GM19467 (cell line): ENCODE data around the gene COLEC12.

Source experiments
- ATAC-seq: cut with Tn5 transposase; IDR thresholded peaks from one replicate; pipeline ENCODE4 v1.9.1; 2021; ENCODE audit warnings: mild to moderate bottlenecking, moderate library complexity; ENCODE audit not compliant: unreplicated experiment

COLEC12 gene

DNA sequence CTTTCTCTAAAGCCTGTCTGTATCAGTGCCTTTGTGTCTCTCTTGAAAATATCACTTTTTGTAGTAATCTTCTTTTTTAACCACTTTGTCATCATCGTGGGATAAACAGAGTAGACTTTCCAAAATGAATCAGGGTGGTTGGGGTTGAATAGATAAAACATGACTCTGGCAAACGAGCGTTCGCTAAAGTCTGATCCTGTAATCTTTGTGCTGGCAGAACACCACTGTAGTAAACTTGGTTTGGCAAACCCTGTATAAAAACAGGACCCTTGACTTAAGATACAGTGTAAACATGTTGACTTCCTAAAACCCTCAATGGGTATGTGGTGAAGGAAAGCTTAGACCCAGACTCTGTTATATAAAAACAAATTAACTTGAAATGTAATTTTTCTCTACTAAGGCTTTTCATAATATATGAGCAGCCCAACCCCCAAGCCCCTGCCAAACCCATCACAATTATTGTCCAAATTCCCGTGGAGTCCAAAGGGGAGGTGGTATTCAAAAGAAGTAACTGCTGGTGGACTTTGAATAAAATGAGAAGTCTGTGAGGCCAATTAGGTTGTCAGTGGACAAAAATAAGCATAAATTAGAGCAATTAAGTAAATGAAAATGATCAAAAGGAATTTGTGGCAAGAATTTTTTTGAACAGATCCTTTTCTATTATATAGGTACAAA, 52.2 kb downstream of the COLEC12 start:
- no peak for ATAC-seq

DNA sequence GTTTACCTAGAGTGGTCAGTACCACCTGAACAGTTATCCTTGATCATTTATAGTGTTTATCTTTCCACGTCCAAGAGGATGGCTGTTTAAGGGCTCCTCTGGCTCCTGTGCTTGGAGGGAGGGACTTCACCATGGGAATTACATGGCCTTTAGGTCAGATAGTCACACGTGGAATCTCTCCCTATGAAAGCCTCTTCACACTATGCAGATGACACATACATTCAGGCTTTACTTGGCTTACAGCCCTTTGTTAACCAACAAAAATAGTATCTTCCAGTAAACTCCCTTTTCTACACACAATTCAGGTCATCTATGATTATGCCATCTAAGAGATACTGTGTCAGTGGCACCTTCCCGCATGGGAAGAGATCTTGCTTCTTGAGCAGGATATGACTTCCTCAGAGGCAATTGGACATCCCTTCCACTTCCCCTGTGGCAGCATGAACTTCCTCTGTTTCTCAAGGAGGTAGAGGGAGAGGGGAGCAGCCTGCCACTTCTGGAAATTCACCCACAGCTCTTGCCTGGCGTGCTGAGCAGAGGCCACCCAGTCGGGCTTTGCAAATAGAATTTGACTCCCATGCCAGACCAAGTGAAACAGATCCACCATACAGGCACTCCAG, 53.5 kb downstream of the COLEC12 start:
- no peak for ATAC-seq

DNA sequence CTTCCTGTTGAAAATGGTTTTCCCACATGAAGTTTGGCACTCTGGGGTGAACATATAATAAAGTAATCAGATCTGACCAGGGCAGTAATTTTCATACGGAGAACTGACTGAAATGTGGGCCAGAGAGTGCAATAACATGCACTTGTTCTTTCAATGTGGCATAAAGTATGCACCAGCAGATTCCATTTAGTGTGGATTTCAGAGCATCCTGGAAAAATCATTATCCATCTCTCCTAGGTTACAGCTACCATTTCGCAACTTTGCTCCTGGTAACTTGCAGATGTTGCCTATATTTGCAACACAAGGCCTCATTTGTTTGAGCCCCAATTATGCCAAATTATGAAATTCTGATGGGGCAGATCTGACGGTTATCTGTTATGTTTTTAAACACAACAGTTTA, 55.4 kb downstream of the COLEC12 start:
- ATAC-seq, result no peak

DNA sequence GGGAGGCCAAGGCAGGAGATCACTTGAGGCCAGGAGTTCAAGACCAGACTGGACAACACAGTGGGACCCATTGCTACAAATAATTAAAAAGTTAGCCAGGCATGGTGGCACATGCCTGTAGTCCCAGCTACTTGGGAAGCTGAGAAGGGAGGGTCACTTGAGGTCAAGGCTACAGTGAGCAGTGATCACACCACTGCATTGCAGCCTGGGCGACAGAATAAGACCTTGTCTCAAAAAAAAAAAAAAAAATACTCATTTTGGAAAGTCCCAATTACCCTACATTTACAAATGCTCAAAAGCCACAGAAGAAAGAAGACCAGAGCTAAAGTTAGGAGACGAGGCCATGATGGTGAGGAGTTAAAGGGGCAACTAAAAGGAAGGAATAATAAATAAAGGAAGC, 61.9 kb downstream of the COLEC12 start:
- ATAC-seq, result no peak

DNA sequence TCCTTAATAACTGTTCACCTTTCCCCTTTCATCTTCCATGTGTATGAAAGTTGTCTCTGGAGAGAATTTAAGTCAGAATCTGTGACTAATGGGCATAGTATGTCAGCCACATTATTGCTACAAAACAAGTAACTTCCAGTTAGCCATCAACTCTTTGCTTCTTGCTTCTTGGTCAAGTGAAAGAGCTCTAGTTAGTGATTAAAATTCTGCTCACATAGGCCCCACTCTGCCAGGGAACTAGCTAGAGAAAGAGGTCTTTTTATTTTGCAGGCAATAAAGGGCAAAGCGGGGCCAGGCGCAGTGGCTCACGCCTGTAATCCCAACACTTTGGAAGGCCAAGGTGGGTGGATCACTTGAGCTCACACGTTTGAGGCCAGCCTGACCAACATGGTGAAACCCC, 64.6 kb downstream of the COLEC12 start:
- ATAC-seq, result no peak

DNA sequence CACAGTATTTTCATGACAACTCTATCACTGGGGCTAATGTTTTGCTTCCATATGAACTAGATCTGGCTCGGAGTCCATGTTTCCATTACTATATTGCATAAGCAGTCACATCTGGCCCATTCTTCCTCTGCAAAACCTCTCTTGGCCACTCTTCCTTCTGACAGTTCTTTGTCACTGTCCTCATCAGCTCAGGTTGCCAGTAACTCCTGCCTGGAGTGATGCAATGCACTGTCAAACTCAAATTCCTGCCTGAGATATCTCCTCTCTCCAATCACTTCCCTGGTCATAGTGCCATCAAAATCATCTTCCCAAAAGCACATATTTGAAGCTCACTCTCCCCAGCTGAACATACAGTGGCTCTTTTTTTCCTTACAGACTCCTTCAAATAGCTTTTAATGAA, 66.1 kb downstream of the COLEC12 start:
- no peak for ATAC-seq

DNA sequence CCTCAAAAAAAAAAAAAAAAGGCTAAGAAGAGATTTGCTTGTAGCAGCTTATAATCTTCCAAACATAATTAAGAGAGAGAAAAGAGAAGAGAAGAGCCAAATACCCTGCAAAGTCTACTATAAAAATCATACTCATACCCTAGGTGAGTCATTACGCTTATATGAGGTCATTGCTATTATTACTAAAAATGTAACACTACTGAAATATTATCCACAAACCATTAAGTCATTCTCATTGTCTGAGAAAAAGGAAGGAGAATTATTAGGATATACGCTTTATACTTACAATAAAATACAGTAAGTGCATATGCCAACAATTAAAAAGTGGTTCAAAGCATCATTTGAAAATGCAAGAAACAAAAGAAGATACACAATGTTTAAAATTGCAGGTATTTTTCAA, 66.5 kb downstream of the COLEC12 start:
- ATAC-seq, result no peak

DNA sequence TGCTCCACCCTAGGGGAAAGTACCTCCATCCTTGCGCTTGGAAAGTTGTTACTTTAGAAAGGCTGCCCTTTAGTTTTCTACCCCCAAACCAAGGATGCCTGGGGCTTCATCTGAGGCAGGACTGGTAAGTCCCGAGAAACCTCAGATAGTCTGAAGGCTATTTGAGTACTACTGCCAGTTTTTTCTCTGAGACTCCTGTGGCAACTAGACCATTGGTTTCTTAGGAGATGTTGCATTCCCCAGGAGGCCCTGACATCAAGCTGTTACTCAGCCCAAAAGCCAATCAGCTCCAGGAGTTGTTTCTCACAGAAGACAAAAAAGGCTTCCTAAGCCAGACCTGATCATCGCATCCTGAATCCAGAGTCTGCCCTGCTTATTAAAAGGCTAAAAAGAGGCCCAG, 67.2 kb downstream of the COLEC12 start:
- ATAC-seq, result no peak

DNA sequence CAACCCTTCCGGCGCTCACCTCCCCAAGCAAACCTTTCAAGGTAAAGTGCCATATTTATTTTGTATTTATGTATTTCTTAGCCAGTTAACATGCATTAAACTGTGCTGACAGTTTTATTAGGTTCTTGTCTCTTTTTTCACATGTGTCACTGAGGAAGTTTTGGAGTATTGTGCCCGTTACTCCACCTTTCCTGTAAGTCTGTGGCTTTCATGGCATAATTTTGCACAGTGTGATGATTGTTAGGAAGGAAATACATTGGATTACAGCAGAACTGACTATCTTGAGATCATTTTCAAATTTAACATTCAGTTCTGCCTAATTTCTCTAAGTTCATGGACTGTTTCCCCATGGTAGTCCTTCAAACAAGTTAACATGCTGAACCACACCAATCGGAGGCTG, 67.7 kb downstream of the COLEC12 start:
- ATAC-seq, result no peak

DNA sequence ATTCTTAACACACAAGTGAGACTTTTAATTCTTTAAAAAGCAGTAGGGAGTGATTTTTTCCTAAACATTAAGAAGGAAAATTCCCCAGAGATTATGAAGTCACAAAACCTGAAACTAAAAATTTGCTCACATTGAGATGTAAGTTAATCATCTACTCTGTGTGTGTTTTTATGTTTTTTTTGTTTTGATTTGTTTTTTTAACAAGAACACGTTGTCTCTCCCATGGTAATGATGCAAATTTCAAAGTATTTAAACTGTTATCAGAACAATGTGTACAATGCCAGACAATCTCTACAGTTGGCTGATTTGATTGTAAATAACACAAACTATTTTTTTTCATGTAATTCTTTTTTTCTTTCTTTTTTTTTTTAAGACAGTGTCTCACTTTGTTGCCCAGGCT, 71.5 kb downstream of the COLEC12 start:
- no peak for ATAC-seq

DNA sequence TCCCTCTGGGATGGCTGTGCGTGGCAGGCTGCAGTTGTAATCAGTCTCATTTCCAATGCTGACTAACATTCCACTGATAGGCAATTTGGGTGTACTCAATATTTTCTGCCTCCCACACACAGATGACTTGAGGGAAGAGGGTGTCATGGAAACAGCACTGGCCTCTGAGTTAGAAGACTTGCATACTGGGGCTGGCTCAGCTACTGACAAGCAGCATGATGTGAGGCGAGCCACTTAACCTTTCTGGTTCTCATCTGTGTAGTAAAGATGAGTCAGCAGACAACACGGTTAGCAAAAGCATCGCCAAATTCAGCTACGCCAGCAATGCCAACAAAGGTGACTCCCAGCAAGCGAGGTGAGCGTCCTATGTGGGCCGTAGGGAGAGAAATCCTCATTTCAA, 73.5 kb downstream of the COLEC12 start:
- ATAC-seq, result no peak

DNA sequence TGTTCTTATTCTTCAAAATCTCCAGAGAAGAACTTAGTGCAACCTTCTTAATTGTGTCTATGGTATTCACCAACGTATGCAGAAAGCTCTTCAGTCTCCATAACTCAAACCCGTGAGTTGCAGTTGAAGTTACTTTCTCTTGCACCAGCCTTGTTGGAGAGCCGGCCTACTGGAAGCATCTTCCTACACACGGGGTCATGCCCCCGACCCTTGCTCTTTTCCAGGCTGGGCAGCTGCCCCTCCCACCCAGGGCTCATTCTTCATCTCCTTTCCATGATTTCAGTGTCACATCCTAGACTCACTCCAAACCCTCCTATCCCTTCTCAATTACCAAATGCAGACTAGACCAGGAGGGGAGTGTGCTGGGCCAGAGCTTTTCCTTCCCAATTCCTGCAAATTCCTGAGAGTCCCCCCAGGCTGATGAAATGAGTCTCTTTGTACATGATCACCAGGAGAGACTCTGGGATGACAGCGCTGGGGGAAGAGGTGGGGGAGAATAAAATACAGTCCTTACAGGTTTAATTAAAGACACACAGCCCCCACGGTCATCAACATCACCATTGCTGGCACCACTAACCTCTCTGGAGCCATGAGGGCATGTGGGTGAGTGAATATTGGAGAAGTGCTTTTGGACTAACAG, 75.3 kb downstream of the COLEC12 start:
- ATAC-seq, result no peak

DNA sequence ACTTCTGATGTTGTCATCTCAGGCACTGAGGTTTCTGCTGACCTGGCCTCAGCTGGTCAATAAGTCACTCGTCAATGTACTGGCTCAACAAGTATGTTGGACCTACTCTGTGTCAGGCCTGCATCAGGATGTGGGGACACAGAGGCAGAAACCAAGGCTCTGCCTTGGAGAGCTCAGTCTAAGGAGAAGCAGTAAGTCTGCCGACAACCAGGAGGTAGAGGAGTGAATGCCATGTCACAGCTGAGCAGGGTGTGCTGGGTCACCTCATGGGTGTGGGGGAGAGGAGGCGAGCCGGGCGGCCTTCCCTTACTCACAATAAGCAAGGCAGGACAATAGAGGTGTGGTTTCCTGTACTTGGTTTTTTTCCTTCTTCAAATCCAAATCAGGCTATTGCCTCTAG, 75.8 kb downstream of the COLEC12 start:
- ATAC-seq, result no peak

DNA sequence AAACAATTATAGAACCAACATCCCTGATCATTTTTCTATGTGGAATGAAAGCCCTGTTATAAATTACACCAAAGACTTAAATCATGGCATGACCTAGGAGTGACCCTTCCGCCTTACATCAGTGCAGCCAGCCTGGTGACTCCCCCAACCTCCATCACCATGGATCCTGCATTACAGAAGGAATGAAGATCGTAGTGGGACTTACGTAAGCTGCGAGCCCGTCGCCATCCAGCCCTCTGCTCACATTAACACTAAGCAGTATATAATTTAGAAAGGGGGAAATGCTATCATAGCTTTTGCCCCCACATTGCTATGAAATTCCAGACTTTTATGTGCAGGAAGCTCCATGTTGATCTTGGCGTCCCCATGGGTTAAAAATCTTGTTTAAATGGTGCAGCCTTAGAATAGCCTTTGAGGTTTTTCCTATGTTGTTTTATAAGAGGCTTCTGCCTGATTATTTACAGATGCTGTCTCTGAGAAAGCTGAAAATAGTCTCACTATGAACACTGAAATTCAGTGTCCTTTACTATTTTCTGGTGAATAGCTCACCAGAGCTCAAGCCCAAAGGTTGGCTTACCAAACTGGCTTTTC, 76.3 kb downstream of the COLEC12 start:
- no peak for ATAC-seq

DNA sequence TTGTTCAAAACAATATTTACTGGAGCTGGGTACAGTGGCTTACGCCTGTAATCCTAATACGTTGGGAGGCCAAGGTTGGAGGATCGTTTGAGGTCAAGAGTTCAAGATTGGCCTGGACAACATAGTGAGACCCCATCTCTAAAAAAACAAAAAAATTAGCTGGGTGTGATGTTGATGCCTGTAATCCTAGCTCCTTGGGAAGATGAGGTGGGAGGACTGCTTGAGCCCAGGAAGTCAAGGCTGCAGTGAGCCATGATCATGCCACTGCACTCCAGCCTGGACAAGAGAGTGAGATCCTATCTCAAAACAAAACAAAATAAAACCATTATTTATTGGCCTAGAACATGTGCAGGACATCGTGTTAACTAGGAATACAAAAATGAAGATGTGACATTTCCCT, 77.5 kb downstream of the COLEC12 start:
- ATAC-seq, result no peak

DNA sequence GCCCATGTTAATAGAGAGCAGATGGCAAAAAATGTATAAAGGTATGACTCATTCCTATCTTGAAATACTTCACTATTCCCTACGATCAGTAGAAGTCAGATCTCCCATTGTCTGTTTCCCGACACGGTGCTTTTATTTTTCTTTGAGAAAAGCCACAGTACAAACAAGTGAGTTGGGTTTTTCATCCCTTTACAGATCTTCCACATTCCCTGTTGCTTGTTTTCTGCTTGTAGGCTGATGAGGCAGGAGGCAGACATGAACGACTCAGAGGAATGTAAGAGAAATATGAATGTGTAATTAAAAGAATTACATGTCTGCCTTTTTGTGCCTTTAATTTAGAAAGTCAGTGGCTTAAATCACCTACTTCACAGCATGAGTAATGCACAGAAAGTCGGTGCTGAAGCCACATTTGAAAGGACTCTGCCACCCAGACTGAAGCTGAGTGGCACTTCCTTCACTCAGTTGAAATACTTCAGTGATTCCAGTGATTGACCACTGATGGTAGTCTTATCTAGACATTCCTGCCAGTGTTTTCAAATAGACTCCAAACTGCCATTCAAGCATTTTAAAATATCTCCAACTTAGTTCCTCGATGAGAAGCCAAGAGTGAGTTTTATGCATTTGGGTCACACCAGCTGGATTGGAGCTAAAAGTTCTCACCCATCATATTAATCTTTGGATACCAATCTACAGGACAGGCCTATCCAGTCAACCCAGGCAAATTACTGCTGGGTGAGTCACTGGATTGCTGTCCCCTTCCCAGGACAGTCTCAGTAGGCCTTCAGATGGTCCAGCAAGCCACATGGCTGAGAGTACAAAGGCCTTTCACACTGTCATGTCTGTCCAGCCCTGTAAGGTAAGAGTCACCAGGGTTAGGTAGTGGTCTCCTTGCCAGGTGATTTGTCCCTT, 79.0 kb downstream of the COLEC12 start:
- no peak for ATAC-seq

DNA sequence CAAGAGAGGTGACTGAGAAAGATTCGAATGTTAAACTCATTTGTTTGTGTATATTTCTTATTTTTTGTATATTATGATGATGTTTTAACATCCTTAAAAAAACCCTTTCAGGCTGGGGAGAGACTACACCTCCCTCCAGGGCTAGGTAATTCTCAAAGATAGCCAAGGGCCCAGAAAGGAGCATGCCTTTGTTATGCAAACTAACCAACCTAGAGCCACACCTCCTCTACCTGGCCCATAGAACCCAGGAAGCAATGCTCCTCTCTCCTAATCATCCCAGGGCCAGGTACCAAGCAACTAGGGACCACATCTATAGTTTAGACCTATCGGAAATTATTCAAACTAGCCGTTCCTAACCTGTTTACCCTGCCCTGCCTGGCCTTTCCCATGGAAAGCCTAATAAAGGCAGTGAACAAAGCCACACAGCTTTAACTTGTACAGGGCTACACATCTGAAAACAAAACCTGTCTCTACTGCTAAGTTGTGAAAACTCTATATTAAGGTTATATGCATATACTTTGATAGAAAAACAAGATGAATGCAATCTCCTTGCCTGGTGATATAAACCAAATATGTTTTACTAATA, 79.7 kb downstream of the COLEC12 start:
- no peak for ATAC-seq

DNA sequence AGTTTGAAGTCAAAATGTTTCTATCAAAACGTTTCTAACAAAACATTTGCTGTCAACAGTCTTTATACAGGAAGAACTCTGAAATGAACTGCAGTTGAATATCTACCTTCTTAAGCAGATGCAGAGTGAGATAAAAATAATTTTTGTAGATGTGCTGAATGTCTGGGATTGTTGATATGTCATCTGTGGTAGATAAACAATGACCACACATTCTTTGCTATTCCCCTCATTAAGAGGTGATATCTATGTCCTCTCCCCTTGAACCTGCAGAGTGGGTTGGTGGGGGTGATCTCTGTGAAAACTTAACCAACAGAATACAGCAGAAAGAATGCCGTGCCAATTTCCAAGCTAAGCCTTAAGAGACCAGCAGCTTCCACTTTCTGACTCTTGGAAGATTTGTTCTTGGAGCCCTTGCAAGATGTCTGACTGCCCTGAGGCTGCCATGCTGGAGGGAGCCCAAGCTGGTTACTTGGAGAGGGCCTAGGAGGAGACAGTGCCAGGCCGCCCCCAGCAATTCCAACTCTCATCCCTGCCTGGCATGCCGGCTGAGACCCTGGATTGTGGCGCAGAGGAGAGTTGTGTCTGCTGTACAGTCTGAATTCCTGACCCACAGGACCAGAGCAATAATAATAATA, 80.8 kb downstream of the COLEC12 start:
- no peak for ATAC-seq

DNA sequence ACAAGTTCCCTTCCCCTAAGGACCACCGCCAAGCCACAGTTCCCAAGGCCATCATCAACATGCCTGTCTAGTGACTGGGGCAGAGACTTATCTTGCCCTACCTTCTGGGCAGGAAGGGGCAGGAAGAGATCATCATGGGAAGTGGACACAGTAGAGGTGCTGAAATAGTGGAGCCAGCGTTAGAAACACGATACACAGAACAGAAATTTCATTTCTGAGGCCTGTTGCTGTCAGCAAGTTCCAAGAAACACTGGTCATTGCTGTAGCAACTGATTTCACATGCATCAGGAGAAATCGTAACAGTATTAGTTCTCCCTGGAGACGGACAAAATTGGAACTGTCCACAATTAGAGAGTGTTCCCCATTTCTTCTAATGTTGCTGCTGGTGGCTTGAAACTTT, 83.0 kb downstream of the COLEC12 start:
- no peak for ATAC-seq

DNA sequence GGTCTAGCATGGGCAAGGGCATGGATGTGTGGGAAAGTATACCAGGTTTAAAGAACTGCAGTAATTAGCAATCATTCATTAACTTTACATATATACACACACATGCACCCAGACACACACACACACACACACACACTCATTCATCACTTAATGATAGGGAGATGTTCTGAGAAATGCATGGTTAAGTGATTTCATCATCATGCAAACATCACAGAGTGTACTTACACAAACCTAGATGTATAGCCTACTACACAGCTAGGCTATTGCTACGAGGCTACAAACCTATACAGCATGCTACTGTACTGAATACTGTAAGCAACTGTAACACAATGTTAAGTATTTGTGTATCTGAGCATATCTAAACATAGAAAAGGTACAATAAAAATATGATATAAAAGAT, 83.6 kb downstream of the COLEC12 start:
- ATAC-seq, result no peak
